HG03342 (cell line): Measurements from ENCODE around the gene FBXW4.
A peak's percentile ranks its signal among the peaks of the same experiment; 100 is the strongest.

ENCODE experiments used
- ATAC-seq: cut with Tn5 transposase; IDR thresholded peaks from one replicate; pipeline ENCODE4 v1.9.1; 2021; ENCODE audit warnings: mild to moderate bottlenecking, moderate library complexity; ENCODE audit not compliant: unreplicated experiment

FBXW4 gene

DNA sequence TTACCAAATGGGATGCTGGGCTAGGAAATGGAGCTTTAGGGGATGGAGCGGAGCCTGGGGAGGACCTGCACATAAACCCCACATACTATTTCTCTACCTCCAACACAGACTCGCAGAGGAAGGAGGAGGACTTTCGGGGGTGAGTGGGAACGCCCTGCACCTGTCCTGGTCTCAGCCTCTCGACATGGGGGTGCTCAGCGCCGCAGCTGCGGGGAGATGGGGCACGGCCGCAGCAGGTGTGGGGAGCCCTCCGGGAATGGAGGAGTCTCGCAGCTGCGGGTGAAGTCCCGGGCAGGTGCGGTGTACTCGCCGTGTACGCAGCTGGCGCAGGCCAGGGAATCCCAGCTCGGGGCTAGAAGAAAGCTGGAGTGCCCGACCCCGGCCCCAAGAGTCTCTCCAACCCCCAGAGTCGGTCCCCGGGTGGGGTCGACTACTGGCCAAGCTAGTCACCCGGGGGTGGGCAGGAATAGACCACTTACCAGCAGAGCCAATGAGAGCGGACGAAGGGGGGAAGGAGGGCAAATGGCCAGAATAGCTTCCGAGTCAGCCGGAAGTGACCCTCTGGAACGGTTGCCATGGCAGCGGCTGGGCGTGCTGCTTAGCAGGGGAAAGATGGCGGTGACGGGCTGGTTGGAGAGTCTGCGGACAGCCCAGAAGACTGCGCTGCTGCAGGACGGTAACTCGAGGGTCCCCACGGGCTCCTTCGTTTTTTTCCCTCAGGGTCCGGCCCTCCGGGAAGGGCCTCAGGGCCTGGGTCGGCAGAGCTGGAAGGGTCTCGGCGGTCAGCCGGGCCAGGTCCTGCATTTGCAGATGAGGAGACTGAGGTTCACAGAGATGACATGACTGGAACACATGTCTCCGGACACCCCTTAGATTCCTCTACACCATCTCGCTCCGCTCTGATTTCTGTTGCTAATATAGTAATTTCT lies 107.0 kb downstream of the FBXW4 start, which contains the start of the genes DPCD and POLL:
TSS of gene DPCD (plus strand) at position 597 of the 929 bp plus-strand sequence. CDS start at position 613, 16 bp downstream.
TSS of gene POLL (minus strand) at position 533 of the 929 bp plus-strand sequence. CDS start 897 bp downstream, outside the sequence.
- peak; percentile 97 for ATAC-seq

GRCh38 chr10:101585841-101586240 lies 109.1 kb downstream of the FBXW4 start:
- ATAC-seq = no peak

DNA sequence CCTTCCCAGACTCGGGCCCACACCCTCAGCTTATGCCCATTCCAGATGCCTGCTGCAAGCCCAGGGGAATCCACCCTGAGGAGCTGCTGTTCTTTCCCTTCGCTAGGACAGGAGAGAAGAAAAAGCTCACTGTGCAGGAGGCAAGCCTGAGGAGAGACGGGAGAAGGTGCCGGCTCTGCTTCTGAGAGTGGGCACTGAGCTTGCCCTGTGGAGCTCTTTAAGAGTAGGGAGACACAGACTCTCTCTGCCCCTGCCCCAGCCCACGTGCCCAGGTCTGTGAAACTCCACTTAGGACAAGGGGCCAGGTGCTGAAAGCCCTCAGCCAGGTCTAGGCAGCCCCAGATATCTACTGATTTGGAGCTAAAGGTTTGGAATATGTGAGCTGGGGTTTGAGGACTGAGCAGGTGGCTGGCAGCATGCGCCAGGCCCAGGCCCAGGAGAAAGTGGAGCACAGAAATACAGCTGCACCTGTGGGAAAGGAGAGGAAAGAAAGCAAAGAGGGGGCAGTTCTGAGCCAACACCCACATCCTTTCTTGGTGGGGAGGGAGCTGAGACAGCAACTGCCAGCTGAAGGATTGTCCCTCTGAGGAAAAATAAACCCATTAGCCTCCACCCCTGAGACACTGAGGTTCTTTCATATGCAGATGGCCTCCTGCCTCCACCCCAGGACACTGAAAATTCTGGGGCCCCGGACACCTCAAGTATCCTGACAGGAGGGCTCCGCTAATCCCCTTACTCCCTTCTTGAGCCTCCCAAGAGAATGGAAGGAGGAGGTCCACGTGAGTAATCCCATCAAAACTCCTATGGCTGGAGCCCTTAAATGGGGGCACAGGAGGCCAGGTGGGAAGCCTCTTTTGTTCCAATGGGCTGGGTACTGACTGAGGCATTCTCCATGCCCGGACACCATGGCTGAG lies 114.2 kb downstream of the FBXW4 start:
- ATAC-seq = no peak

- no peak for ATAC-seq
Observed at GRCh38 chr10:101579516-101579870, 115.5 kb downstream of the FBXW4 start.

GRCh38 chr10:101578803-101579515 lies 116.0 kb downstream of the FBXW4 start:
- ATAC-seq = no peak

- no peak for ATAC-seq
Observed at GRCh38 chr10:101578192-101578591, 116.8 kb downstream of the FBXW4 start.

GRCh38 chr10:101577121-101577871 lies 117.7 kb downstream of the FBXW4 start:
- ATAC-seq = no peak

DNA sequence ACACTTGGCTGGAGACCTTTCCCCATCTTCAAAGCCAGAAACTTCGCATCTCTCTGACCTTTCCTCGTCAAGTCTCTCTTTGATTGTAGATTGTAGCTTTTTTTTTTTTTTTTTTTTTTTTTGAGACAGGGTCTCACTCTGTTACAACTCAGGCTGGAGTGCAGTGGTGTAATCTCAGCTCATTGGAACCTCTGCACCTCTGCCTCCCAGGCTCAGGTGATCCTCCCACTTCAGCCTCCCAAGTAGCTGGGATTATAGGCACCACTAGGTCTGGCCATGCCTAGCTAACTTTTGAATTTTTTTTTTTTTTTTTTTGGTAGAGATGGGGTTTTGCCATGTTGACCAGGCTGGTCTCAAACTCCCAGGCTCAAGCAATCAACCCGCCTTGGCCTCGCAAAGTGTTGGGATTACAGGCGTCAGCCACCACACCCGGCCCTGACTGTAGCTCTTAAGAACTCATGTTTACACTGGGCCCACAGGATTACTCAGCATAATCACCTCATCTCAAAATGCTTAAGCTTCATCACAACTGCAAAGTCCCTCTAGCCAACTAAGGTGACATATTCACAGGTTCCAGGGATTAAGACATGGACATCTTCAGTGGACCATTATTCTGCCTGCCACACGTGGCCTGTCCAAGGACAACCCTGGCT lies 118.6 kb downstream of the FBXW4 start:
- no peak for ATAC-seq

DNA sequence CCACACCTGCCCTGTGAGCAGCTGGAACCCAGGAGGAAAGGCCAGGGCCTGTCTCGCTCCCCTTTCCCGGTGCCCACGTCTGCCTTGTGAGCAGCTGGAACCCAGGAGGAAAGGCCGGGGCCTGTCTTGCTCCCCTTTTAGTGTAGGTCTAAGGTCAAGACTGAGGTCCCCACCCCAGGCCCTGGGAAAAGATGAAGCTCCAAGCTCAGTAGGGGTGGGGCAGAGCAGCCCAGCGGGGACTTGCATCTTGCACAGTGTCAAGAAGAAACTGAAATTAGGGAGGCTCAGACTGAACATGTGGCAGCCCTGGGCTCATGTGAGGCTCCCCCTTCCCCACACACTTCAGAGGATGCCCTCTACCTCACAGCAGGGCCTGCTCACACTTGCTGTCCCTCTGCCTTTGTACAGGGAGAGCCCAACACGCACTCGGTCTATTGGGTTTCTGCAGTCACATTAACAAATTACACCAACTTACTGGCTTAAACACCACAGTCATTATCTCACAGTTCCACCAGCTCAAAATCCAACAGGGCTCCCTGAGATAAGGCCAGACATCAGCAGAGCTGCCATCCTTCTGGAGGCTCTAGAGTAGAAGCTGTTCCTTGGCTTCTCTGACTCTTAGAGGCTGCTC lies 119.3 kb downstream of the FBXW4 start:
- no peak for ATAC-seq

GRCh38 chr10:101575091-101575490 lies 119.9 kb downstream of the FBXW4 start:
- ATAC-seq = no peak

DNA sequence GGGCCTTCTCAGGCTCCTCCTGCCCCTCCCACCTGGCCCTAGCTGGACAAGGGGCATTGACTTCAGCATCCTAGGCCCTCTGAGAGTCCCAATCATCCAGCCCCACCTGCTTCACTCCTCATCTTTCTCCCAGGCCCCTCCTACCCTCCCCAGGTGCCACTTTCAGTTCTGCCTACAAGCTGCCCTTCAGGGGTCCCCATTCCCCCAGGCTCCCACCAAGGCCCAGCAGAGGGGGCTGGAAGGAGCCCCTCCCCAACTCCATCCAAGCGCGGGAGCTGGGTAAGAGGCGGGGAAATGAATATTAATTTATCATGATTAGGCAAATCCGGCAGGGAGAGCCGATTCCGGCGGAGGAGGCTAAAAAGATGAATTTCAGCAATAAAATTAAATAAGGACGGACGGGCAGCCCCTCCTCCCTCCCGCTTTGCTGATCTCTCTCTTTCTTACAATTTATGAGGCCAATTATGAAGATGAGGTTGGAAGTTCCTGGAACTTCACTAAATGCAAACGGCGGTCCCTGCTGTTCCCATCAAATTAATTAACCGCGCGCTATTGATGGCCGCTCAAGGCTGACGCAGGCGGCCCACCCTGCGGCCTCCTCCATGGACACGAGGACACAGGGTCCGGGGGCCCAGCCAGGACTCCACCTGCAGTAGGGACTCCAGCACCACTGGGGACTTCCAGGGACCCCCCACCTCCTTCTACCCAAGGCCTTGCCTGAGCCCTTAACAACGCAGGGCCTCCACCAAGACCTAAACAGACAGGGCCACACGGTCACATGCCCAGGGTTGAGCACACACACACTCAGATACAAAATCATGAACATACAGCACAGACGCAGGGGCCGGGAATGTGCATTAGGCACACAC lies 120.9 kb downstream of the FBXW4 start:
- no peak for ATAC-seq

DNA sequence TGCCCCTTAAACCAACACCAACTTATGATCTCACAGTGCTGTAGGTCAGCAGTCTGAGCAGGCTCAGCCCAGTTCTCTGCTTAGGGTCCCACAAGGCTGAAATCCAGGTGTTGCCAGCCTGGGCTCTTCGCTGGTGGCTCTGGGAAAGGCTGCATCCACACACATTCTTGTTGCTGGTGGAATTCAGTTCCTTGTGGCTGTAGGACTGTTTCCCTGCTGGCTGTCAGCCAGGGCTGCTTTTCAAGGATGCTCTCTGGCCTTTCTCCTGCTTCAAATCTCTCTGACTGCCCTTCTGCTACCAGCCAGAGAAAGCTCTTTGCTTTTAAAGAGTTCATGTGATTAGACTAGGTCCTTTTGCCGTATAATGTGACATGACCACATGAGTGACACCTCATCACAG lies 122.2 kb downstream of the FBXW4 start:
- no peak for ATAC-seq

DNA sequence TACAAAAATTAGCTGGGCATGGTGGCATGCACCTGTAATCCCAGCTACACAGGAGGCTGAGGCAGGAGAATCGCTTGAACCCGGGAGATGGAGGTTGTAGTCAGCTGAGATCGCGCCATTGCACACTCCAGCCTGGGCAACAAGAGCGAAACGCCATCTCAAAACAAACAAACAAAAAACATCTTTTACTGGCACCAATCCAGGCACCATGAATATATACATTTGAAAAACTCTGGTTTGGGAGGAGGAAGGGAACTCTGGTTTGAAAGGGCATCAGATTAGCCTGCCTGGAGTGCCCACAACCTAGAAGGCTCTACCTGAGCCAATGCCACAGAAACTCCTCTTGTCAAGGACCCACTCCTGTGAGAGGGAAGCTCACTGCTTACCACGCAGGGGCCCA lies 122.8 kb downstream of the FBXW4 start:
- ATAC-seq = no peak

- ATAC-seq = no peak
Observed at GRCh38 chr10:101571271-101571925, 123.6 kb downstream of the FBXW4 start.

DNA sequence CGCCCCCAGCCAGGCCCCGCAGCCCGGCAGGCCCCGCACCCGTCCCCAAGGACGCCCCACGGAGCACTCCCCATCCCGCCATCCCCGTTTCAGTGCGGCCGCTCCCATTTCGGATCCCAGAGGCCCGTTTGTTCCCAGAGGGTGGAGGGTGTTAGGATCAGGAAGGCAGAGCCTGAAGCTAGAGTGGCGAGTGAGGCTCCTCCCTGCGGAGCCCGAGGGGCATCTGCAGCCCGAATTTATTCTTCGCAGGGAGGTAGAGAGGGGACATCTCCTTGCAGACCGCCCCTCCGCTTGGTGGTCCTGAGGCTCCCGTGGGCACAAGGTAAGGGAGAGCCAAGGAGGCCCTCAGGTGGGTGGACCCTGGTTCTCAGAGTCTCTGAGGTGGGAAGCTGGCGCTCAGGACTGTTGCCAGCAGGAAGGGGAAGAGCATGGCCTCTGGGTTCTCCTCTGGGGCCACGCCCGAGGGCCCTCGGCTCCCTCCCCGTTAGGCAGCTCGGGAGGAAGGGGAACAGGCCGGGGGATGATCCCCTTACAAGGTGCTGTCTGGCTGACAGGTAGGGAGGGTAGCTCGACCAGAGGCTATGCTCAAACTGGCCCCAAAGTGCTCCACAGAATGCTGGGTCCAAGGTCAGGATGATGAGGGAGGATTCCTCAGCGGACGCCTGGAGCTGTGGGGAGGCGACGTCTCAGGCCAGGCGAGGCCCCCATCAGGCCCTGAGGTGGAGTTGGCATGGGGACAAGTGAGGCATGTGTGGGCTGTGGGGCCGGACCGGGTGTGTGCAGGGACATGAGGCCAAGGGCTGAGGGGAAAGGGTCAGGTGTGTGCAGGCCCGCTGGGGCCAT lies 124.3 kb downstream of the FBXW4 start:
- no peak for ATAC-seq

- peak; percentile 62 for ATAC-seq
Observed at GRCh38 chr10:101569622-101570427, 125.1 kb downstream of the FBXW4 start.
